Measurements from ENCODE around the gene KRT82. TPM values are rescaled to one million over a fixed set of nuclear protein-coding genes. Genes with fewer than 3 reads are reported as not detected.

KRT82 gene
- total RNA-seq, 4 donors from 2014 or later: not detected

- Histone ChIP-seq H3K9me3 (no peaks in the 10 kb centered on the region), H3K27ac (no peak overlapping the region), H3K36me3 (no peaks in the 10 kb centered on the region), H3K27me3 (no peaks in the 10 kb centered on the region), H3K4me3 (no peak overlapping the region), H3K4me1 (peaks cover 0 to 14% (median 3%) of the 10 kb centered on the region in 4 donors)
- TF ChIP-seq POLR2A (IDR thresholded peaks at IDR 0.05) (no peak), CTCF (IDR thresholded peaks at IDR 0.05) (no peak)
- peak in 1 of 3 donors; percentile 36 for DNase-seq
Observed at GRCh38 chr12:52356762-52357580, 49.2 kb downstream of the KRT82 start.

GRCh38 chr12:52356031-52356761 lies 49.9 kb downstream of the KRT82 start:
- TF ChIP-seq POLR2A (IDR thresholded peaks at IDR 0.05) (no peak), CTCF (IDR thresholded peaks at IDR 0.05) (no peak)
- H3K9me3 ChIP-seq: no peaks in the 10 kb centered on the region
- peak in 1 of 3 donors; percentile 37 for DNase-seq
- H3K36me3 ChIP-seq: no peaks in the 10 kb centered on the region
- H3K27ac ChIP-seq: no peak overlapping the region
- no peak overlapping the region for H3K4me3 ChIP-seq
- H3K4me1 ChIP-seq: peaks cover 0 to 14% (median 3%) of the 10 kb centered on the region in 4 donors
- H3K27me3 ChIP-seq: no peaks in the 10 kb centered on the region

GRCh38 chr12:52355176-52355575 lies 51.0 kb downstream of the KRT82 start:
- Histone ChIP-seq H3K9me3 (no peaks in the 10 kb centered on the region), H3K4me1 (peaks cover 0 to 14% (median 3%) of the 10 kb centered on the region in 4 donors), H3K36me3 (no peaks in the 10 kb centered on the region), H3K27ac (no peak overlapping the region), H3K27me3 (no peaks in the 10 kb centered on the region), H3K4me3 (no peak overlapping the region)
- DNase-seq: no peak
- TF ChIP-seq CTCF (IDR thresholded peaks at IDR 0.05) (no peak), POLR2A (IDR thresholded peaks at IDR 0.05) (no peak)

GRCh38 chr12:52354200-52354599 lies 51.9 kb downstream of the KRT82 start:
- no peak for TF ChIP-seq POLR2A (IDR thresholded peaks at IDR 0.05)
- TF ChIP-seq CTCF (IDR thresholded peaks at IDR 0.05): no peak
- DNase-seq: peak in 1 of 3 donors; percentile 41
- H3K4me3 ChIP-seq: no peak overlapping the region
- H3K27ac ChIP-seq: no peak overlapping the region
- no peaks in the 10 kb centered on the region for H3K36me3 ChIP-seq
- no peaks in the 10 kb centered on the region for H3K9me3 ChIP-seq
- peaks cover 0 to 5% (median 3%) of the 10 kb centered on the region in 4 donors for H3K4me1 ChIP-seq
- H3K27me3 ChIP-seq: no peaks in the 10 kb centered on the region

DNA sequence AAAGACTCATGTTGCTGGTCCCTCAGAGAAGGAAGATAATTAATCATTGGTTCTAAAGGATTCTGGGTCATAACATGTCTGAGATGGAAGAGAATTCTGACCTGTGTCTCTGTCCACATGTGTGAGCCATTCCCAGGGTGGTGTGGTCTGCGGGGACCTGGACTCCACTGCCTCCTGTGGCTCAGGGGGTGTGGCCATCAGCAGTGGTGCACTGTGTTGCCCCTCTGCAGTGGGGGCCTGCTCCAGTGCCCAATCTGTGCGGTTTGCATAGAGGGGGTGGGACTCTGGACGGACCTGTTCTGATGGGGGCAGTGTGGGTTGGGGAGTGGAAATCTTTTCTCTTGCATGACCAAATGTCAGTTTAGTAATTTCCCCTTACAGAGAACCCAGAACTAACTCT lies 52.4 kb downstream of the KRT82 start:
- Histone ChIP-seq H3K36me3 (no peaks in the 10 kb centered on the region), H3K27me3 (no peaks in the 10 kb centered on the region), H3K4me1 (peaks cover 0 to 2% (median under 1%) of the 10 kb centered on the region in 4 donors), H3K27ac (no peak overlapping the region), H3K9me3 (no peaks in the 10 kb centered on the region), H3K4me3 (no peak overlapping the region)
- TF ChIP-seq CTCF (IDR thresholded peaks at IDR 0.05) (no peak), POLR2A (IDR thresholded peaks at IDR 0.05) (no peak)
- DNase-seq: peak in 1 of 3 donors; percentile 24
